GM12892 (cell line): ENCODE results near the gene KCNMA1.
A peak's percentile ranks its signal among the peaks of the same experiment; 100 is the strongest.

Source experiments
- DNase-seq: peaks from one replicate; pipeline ENCODE4 v3.0.0; 2011; ENCODE audit not compliant: insufficient read length
- FAIRE-seq: peaks from 2 replicates; lab custom pipeline; 2011; peaks lifted over from hg19 to GRCh38; lab: Jason Lieb, UNC
- POLR2A ChIP-seq: IDR thresholded peaks from 2 replicates; pipeline ENCODE4 v1.6.1; 2011; ENCODE audit warnings: low read depth, low read length, control low read depth
- POLR2AphosphoS5 ChIP-seq: IDR thresholded peaks from 2 replicates; pipeline ENCODE4 v1.6.1; 2011; ENCODE audit warnings: low read depth, low read length, control low read depth
- TAF1 ChIP-seq: IDR thresholded peaks from 2 replicates; pipeline ENCODE4 v1.6.1; 2011; ENCODE audit warnings: low read depth, mild to moderate bottlenecking, control low read depth, low read length, borderline replicate concordance

Gene KCNMA1

GRCh38 chr10:76993213-76993612, 644.4 kb downstream of the KCNMA1 start:
- FAIRE-seq (no peak), DNase-seq (no peak)
- no peak for TF ChIP-seq POLR2AphosphoS5
- TF ChIP-seq TAF1 = no peak
- TF ChIP-seq POLR2A = no peak

- FAIRE-seq (no peak), DNase-seq (no peak)
- no peak for TF ChIP-seq POLR2A
- no peak for TF ChIP-seq POLR2AphosphoS5
- TF ChIP-seq TAF1 = no peak
These were observed 645.1 kb downstream of the KCNMA1 start for GRCh38 chr10:76992467-76992866.

- FAIRE-seq (no peak), DNase-seq (no peak)
- no peak for TF ChIP-seq POLR2AphosphoS5
These were observed 646.0 kb downstream of the KCNMA1 start for GRCh38 chr10:76991621-76992020.

GRCh38 chr10:76990561-76990960, 647.0 kb downstream of the KCNMA1 start:
- FAIRE-seq = no peak
- DNase-seq = no peak
- no peak for TF ChIP-seq POLR2A
- TF ChIP-seq POLR2AphosphoS5 = no peak
- no peak for TF ChIP-seq TAF1

- no peak for TF ChIP-seq POLR2A
- no peak for TF ChIP-seq TAF1
- TF ChIP-seq POLR2AphosphoS5 = no peak
- DNase-seq (peak; percentile 12), FAIRE-seq (peak; percentile 88)
These were observed 652.8 kb downstream of the KCNMA1 start for GRCh38 chr10:76984559-76985443.

- DNase-seq (no peak), FAIRE-seq (no peak)
- no peak for TF ChIP-seq TAF1
- TF ChIP-seq POLR2AphosphoS5 = no peak
- TF ChIP-seq POLR2A = no peak
These were observed 654.0 kb downstream of the KCNMA1 start for GRCh38 chr10:76983624-76984023.

- DNase-seq (no peak), FAIRE-seq (no peak)
These were observed 654.9 kb downstream of the KCNMA1 start for GRCh38 chr10:76982671-76983070.

GRCh38 chr10:76981251-76981650, 656.4 kb downstream of the KCNMA1 start:
- DNase-seq (no peak), FAIRE-seq (no peak)
- TF ChIP-seq POLR2AphosphoS5 (no peak), POLR2A (no peak), TAF1 (no peak)

More at GRCh38 chr10:76982671-76983070, 654.9 kb downstream of the KCNMA1 start:
- TF ChIP-seq TAF1 = no peak
- TF ChIP-seq POLR2AphosphoS5 = no peak
- no peak for TF ChIP-seq POLR2A

GRCh38 chr10:76977901-76978300, 659.7 kb downstream of the KCNMA1 start:
- DNase-seq = no peak
- no peak for FAIRE-seq
- TF ChIP-seq POLR2AphosphoS5 (no peak), POLR2A (no peak), TAF1 (no peak)

GRCh38 chr10:76977046-76977445, 660.6 kb downstream of the KCNMA1 start:
- TF ChIP-seq POLR2AphosphoS5 = no peak
- TF ChIP-seq TAF1 = no peak
- TF ChIP-seq POLR2A = no peak
- FAIRE-seq (no peak), DNase-seq (no peak)

GRCh38 chr10:76976142-76976541, 661.5 kb downstream of the KCNMA1 start:
- TF ChIP-seq TAF1 = no peak
- no peak for TF ChIP-seq POLR2A
- TF ChIP-seq POLR2AphosphoS5 = no peak
- DNase-seq = no peak
- FAIRE-seq = no peak

GRCh38 chr10:76975126-76975525, 662.5 kb downstream of the KCNMA1 start:
- FAIRE-seq (no peak), DNase-seq (no peak)
- TF ChIP-seq TAF1 (no peak), POLR2A (no peak), POLR2AphosphoS5 (no peak)

GRCh38 chr10:76974017-76974691, 663.5 kb downstream of the KCNMA1 start:
- no peak for TF ChIP-seq POLR2AphosphoS5
- TF ChIP-seq TAF1 = no peak
- TF ChIP-seq POLR2A = no peak
- DNase-seq (no peak), FAIRE-seq (no peak)
